Astrocyte (in vitro differentiated cells and primary cell): Measurements from ENCODE around the gene FGF19.

Source experiments
- EZH2 ChIP-seq: IDR thresholded peaks from 2 replicates; pipeline ENCODE4 v1.6.1; 2012; ENCODE audit warnings: mild to moderate bottlenecking, low read length, inconsistent platforms; ENCODE audit not compliant: insufficient read depth
- TF ChIP-seq, protein P1 (sequence below): IDR thresholded peaks from 2 replicates; pipeline ENCODE4 v1.5.1; 2011; ENCODE audit warnings: low read depth, mild to moderate bottlenecking, inconsistent platforms, low read length, moderate library complexity; ENCODE audit not compliant: insufficient read depth

DNA sequence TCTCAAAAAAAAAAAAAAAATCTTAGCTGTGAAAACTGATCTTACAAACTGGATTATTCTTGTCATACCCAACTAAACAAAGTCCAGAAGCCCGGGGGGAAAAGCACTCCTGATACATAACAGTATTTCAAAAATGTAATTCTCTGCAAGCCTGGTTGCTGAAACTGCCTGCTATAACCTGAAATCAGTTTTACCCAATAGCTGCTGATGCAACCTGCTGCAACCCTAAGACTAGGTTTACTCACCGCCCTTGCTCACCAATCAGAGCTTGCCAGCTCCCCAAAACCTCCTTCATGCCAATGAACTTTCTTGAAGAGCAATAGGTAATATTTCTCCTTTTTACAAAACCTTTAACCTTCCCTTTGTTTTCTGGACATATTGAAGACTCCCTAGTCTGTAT is 12.4 kb downstream of the FGF19 start:
- TF ChIP-seq, protein P1, sequence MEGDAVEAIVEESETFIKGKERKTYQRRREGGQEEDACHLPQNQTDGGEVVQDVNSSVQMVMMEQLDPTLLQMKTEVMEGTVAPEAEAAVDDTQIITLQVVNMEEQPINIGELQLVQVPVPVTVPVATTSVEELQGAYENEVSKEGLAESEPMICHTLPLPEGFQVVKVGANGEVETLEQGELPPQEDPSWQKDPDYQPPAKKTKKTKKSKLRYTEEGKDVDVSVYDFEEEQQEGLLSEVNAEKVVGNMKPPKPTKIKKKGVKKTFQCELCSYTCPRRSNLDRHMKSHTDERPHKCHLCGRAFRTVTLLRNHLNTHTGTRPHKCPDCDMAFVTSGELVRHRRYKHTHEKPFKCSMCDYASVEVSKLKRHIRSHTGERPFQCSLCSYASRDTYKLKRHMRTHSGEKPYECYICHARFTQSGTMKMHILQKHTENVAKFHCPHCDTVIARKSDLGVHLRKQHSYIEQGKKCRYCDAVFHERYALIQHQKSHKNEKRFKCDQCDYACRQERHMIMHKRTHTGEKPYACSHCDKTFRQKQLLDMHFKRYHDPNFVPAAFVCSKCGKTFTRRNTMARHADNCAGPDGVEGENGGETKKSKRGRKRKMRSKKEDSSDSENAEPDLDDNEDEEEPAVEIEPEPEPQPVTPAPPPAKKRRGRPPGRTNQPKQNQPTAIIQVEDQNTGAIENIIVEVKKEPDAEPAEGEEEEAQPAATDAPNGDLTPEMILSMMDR, result no peak
- TF ChIP-seq EZH2, result no peak
